GM06990 (cell line): Measurements from ENCODE around the gene METTL21A.

Experiments used
- DNase-seq: peaks from one replicate; pipeline ENCODE4 v3.0.0-alpha.2; 2011; ENCODE audit not compliant: insufficient read length; ENCODE audit errors: extremely low read depth
- H3K27me3 ChIP-seq: replicated peaks from 2 replicates; pipeline ENCODE4 v1.6.0; 2011; ENCODE audit warnings: low read length; ENCODE audit not compliant: control insufficient read depth, insufficient read depth
- H3K36me3 ChIP-seq: 2 replicates; pipeline ENCODE4 v1.5.1; 2011; ENCODE audit warnings: low read length; ENCODE audit not compliant: control insufficient read depth, insufficient read depth
- H3K4me3 ChIP-seq: replicated peaks from 2 replicates; pipeline ENCODE4 v1.5.1; 2011; ENCODE audit warnings: low read depth, mild to moderate bottlenecking, control low read depth, low read length
- TF ChIP-seq, protein P1 (sequence below): IDR thresholded peaks from 2 replicates; pipeline ENCODE4 v1.5.1; 2011; ENCODE audit warnings: low read length, control low read depth, mild to moderate bottlenecking, inconsistent platforms; ENCODE audit not compliant: insufficient read depth, poor library complexity, severe bottlenecking

The METTL21A gene

DNA sequence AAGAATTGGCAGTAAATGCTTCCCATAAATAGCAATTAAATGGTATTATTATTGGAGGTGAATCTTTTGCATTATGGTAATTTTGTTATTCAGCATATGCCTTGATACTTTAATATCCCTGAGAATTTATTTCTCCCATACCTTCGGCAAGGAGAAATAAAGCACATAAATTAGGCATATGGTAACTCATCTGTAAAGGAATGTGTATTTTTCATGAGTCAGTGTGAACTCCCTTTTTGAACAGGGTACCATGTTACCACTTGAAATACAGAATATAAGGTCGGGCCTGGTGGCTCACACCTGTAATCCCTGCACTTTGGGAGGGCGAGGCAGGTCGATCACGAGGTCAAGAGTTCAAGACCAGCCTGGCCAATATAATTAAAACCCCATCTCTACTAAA, 18.4 kb downstream of the METTL21A start:
- TF ChIP-seq, protein P1, sequence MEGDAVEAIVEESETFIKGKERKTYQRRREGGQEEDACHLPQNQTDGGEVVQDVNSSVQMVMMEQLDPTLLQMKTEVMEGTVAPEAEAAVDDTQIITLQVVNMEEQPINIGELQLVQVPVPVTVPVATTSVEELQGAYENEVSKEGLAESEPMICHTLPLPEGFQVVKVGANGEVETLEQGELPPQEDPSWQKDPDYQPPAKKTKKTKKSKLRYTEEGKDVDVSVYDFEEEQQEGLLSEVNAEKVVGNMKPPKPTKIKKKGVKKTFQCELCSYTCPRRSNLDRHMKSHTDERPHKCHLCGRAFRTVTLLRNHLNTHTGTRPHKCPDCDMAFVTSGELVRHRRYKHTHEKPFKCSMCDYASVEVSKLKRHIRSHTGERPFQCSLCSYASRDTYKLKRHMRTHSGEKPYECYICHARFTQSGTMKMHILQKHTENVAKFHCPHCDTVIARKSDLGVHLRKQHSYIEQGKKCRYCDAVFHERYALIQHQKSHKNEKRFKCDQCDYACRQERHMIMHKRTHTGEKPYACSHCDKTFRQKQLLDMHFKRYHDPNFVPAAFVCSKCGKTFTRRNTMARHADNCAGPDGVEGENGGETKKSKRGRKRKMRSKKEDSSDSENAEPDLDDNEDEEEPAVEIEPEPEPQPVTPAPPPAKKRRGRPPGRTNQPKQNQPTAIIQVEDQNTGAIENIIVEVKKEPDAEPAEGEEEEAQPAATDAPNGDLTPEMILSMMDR = no peak
- Histone ChIP-seq H3K4me3 (no peak overlapping the region), H3K36me3 (no peaks in the 10 kb centered on the region; the same call in none of the 2 replicates), H3K27me3 (no peaks in the 10 kb centered on the region)
- DNase-seq = no peak

DNA sequence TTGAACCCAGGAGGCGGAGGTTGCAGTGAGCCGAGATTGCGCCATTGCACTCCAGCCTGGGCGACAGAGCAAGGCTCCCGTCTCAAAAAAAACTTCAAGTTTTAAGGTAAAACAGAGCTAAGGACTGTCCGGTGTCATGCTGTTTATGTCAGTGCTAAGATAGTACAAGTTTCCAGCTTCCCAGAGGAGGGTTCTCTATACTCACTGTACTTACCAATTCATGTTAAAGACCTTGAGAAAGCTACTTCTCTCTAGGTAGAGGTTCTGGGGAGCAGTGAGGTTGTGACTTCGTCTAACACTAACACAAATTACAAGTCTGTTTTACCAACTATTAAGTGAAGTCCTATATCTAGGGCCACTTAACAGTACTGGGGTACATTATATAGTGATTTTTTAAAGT, 18.8 kb downstream of the METTL21A start:
- Histone ChIP-seq H3K27me3 (no peaks in the 10 kb centered on the region), H3K4me3 (no peak overlapping the region), H3K36me3 (no peaks in the 10 kb centered on the region; the same call in none of the 2 replicates)
- TF ChIP-seq, protein P1 = no peak
- DNase-seq = no peak

DNA sequence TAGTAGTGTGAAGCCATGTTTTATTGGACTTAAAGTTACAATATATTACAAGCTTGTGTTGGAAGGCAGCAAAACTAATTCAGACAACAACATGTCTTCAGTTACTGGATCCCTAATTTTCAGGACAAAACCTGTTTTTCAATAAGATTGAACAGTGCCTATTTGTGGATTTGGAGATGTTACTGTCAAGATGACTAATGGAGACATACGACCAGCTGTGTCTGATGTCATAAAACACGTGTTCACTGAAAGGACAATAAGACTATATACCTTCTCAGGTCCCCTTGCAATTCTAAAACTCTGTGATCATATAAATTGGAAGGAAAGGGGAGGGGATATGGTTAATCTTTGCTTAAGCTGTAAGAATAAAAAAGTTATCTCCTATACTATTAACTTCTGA, 21.7 kb downstream of the METTL21A start:
- TF ChIP-seq, protein P1 = no peak
- no peaks in the 10 kb centered on the region for H3K27me3 ChIP-seq
- H3K36me3 ChIP-seq = no peaks in the 10 kb centered on the region; the same call in none of the 2 replicates
- no peak for DNase-seq
- no peak overlapping the region for H3K4me3 ChIP-seq

DNA sequence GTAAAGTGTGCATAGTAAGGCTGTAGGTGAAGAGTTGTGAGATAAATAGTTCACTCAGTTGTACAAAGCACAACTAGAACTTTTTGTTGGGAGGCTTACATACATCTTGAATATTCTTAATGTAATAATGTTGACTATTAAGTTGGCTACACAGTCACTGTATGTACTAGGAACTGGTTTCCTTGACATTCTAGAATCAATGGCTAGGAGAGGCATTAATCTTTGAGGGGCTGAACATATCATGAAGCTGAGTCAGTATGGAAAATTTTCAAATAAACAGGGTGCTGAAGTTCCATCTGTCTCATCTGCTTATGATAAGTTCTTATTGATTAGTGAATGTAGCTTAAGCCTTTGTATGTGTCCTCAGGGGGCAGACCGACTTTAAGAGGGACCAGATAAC, 23.4 kb downstream of the METTL21A start:
- Histone ChIP-seq H3K27me3 (no peaks in the 10 kb centered on the region), H3K4me3 (no peak overlapping the region), H3K36me3 (no peaks in the 10 kb centered on the region; the same call in none of the 2 replicates)
- TF ChIP-seq, protein P1 = no peak
- DNase-seq = no peak

DNA sequence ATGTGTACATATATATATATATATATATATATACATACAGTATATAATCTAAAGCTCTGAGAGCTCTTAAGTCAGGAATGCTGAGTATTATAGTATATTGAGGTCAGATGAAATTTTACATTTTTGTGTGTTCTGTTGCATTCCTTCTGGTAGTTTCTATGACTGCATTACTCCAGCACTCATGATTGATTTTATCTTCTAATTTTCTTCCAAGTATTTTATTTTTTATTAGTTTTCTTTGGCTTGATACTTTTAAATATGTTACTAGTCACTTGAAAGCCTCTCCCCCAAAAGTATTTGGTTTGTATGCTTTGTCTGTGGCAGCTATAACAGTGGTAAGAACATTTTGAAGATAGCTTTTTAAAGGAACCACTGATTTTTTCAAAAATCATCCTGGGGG, 25.0 kb downstream of the METTL21A start:
- DNase-seq = no peak
- Histone ChIP-seq H3K27me3 (no peaks in the 10 kb centered on the region), H3K36me3 (no peaks in the 10 kb centered on the region; the same call in none of the 2 replicates), H3K4me3 (no peak overlapping the region)
- TF ChIP-seq, protein P1 = no peak

DNA sequence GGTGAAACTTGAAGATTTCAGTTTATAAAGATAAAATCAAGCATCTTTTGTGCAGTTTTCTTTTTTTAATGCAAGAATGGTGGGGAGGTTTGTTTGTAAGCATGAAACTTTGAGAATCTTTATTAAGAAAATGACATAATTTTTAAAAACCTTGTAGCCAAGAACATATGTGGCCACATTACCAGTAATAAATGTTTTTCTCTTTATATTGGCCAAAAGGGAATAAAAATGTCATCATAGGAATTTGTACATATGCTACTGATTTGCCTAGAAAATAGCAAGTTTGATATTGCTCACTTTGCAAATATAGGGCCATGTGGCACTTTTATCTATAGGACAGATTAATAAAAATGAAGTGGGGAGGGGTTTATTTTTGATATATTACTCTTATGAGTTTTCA, 25.6 kb downstream of the METTL21A start:
- Histone ChIP-seq H3K4me3 (no peak overlapping the region), H3K27me3 (no peaks in the 10 kb centered on the region), H3K36me3 (no peaks in the 10 kb centered on the region; the same call in none of the 2 replicates)
- TF ChIP-seq, protein P1 = no peak
- DNase-seq = no peak
